GM10248 (cell line): ENCODE measurements around the gene STATH.
"Not testable (repeated sequence)": the region's sequence is repeated elsewhere in the genome, so short reads cannot be mapped to it uniquely, and the experiment has no call there.

Source experiments
- CTCF ChIA-PET: fragments of 300-600 bp; sonication (Branson Sonifier 250); formaldehyde crosslinking; extraction: SDS; loops from one replicate; lab custom pipeline; 2021; ENCODE audit warnings: antibody characterized with exemption; lab: Yijun Ruan, JAX
- POLR2A ChIA-PET: fragments of 350-650 bp; sonication (Branson Sonifier 250); formaldehyde crosslinking; extraction: SDS; loops from one replicate; lab custom pipeline; 2020; ENCODE audit warnings: antibody characterized with exemption; lab: Yijun Ruan, JAX
- DNase-seq: peaks from one replicate; pipeline ENCODE4 v3.0.0; 2012; ENCODE audit errors: extremely low spot score
- CTCF ChIP-seq: IDR thresholded peaks from 2 replicates; pipeline ENCODE4 v1.5.1; 2012; ENCODE audit warnings: mild to moderate bottlenecking, low read depth; ENCODE audit errors: extremely low read depth, missing control alignments, control extremely low read depth

STATH gene

DNA sequence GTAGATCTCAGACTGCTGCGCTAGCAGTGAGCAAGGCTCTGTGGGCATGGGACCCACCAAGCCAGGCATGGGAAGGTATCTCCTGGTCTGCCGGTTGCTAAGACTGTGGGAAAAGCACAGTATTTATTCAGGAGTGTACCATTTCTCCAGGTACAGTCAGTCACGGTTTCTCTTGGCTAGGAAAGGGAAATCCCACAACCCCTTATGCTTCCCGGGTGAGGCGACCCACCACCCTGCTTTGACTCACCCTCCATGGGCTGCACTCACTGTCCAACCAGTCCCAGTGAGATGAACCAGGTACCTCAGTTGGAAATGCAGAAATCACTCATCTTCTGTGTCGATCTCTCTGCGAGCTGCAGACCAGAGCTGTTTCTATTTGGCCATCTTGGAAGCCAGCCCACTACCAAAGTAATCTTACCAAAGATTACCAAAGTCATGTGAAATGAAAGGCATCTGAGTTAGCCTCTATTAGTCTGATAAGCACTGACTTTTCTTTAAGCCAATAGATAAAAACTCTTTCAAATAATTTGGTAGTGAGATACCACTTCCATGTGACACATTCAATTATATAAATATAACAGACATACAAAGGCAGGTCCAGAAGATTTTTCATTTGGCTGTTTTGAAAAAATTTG is 46.0 kb downstream of the STATH start:
- CTCF ChIA-PET, result no interaction called here
- POLR2A ChIA-PET, result no interaction called here
- no peak for TF ChIP-seq CTCF
- DNase-seq, result no peak

DNA sequence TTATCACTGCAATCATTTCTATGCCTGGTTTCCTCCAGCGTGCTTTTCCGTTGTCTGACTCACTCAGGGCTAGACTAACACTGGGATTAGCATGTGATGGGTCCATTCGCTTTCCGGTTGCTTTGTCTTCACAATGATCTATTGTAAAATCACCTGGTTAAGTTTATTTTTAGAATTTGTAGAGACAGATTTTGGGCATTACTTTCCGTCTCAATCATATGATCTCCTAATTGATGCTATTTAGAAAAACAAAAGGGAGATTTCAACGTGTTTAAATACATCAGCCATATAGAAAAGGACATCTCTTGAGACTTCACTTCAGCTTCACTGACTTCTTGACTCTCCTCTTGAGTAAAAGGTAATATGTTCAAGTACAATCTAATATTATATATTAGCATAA is 54.4 kb downstream of the STATH start, which contains the start of gene HTN1:
TSS of gene HTN1 (plus strand) at position 301 of the 400 bp plus-strand sequence. CDS start 2,639 bp downstream, outside the sequence.
- POLR2A ChIA-PET, CTCF ChIA-PET, DNase-seq: not testable (repeated sequence)
